SW480 (cell line): ENCODE results near the gene DNAH11.

Experiments used
- DNase-seq: peaks from one replicate; pipeline ENCODE4 v3.0.0-alpha.2; 2016; ENCODE audit warnings: low spot score

Gene DNAH11

DNA sequence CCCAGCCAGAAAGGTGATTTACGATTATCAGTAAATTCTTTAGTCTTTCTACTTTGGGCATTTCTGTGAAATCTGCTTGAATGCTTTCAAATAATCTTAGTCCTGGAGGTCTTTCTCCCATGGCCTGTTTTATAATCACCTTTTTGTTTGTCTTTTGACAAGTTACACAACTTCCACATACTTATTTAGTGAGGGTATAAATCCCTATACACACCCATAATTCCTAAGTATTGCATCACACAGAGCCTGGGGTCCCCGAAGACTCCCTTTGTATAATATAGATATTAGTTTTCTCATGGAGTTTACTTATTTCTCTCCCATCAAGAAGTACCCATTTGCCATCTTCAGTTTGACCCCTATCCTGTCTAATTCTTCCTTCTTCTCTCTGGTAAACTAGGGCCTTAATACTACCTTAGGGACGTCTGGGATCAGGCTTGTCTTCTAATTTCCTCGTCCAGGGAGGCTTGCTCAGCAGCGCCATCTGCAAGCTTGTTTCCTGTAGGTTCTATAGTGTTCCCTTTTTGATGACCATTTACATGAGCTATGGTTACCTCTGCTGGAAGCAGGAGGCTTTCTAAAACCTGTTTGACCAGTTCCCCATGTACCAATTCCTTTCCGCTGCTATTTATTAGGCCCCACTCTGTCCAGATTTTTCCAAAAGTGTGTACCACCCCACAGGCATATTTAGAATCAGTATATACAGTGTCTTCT is 8.1 kb downstream of the DNAH11 start:
- DNase-seq, result no peak

- DNase-seq, result no peak
Observed at GRCh38 chr7:21562385-21562784, 19.5 kb downstream of the DNAH11 start.

GRCh38 chr7:21565614-21566013 is 22.8 kb downstream of the DNAH11 start:
- no peak for DNase-seq

DNA sequence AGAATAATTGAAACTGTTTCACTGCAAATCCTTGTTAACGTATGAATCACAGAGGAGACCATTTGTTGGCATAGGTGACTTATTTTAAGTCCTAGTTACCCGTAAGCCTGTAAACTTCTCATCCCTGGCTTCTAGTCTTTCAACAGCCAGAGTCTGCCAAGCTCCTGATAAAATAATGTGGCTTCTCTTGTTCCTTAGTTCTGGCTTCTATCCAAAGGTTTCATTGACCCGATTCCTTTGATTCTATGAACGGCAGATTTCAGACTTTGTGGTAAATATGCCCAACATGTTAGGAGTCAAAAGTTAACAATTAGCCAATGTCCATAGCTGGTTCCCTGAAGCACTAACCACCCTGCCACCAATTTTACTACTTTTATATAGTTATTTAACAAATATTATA is 23.3 kb downstream of the DNAH11 start:
- no peak for DNase-seq

- DNase-seq, result peak; percentile 58
Observed at GRCh38 chr7:21568762-21569161, 25.9 kb downstream of the DNAH11 start.

- DNase-seq, result no peak
Observed at GRCh38 chr7:21572331-21573313, 29.8 kb downstream of the DNAH11 start.

- no peak for DNase-seq
Observed at GRCh38 chr7:21579341-21580072, 36.7 kb downstream of the DNAH11 start.

GRCh38 chr7:21580073-21580521 is 37.3 kb downstream of the DNAH11 start:
- no peak for DNase-seq

DNA sequence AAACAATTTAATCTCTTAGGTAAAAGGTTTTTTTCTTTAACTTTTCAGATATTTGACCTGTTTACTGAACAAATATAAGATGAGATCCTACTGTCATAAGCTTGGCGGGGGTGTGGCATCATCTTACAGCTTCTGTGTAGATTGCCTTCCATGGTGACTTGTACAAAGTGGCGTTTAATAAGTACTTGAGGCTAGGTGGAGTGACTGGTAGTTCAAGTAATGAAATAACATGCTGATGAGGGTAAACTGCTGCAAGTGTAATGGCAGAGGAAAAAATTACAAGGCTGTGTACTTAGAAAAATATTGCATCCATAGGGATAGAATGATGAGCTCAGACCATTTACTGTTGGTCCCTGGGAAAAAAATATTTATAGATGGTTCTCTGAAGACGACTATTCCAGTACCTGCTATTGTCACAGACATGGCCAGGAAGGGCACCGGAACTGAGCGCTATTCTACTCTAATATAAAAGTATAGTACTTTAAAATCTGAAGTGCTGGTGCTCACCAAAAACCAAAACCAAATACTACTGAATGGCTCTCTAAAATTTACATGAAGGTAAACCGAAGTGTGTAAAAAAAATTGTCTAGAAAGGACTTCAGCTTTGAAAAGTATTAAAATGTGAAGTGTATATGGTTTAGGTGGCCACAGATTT is 42.4 kb downstream of the DNAH11 start:
- DNase-seq, result no peak

DNA sequence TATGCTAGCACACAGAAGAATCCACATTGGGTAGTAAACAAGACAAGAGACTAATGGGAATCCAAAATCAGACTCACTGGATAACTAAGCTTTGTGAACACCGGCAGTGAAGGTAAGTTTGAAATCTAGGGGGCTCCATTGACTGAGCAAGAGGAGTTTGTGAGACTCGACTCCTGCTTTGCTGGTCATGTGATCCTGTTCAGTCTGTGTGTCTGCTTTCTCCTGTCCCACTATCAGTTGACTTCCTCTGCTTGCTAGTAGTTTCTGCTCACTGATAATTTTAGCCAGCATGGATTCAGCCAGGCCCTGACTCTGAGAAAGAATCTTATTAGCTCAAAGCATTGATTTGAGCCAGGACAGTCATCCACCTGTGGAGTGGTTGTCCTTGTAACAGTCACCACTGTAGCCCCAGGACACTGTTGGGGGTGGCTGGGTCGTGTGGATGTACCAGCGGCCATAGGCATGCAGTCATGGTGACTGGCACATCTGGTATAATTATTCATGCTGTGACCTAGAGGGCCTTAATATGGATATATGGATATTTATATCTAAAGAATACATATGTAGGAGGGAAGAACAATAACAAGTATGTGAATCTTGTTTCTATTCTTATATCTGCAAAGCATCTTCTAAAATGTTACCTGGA is 44.4 kb downstream of the DNAH11 start:
- no peak for DNase-seq

- no peak for DNase-seq
Observed at GRCh38 chr7:21596801-21597200, 54.0 kb downstream of the DNAH11 start.

GRCh38 chr7:21603462-21603861 is 60.6 kb downstream of the DNAH11 start:
- DNase-seq, result no peak

DNA sequence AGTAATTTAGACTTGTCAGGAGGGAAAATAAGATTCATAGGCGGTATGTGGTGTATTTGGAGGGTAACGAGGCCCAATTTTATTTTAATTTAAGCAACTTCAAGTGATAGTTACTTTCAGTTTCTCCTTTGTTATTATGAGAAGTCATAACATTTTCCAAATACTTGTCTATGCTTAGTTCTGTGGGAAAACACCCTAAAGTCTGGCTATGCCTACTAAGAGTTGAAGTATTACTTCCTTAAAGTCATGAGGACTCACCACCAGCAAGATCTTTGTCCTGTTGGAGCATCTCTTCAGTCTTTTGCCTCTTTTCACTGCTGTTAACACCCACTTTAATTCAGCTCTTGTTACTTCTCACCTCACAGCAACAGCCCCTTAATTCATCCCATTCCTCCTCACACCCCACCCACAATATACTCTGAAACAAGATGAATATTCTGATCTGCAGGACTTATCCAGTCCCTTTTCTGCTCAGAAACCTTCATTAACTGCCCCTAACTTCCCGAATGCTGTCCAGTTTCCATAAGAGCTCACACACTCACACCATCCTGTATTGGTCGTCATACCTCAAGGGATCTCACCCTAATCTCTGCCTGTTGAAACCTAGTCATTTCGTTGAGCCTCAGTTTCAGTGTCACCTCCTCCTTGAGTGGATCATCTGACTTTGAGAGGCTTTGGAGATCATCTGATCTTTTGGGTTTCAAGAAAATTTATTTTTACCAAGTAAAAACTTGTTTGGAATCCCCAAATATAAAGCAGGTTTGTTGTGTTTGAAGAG is 61.3 kb downstream of the DNAH11 start:
- DNase-seq, result no peak

DNA sequence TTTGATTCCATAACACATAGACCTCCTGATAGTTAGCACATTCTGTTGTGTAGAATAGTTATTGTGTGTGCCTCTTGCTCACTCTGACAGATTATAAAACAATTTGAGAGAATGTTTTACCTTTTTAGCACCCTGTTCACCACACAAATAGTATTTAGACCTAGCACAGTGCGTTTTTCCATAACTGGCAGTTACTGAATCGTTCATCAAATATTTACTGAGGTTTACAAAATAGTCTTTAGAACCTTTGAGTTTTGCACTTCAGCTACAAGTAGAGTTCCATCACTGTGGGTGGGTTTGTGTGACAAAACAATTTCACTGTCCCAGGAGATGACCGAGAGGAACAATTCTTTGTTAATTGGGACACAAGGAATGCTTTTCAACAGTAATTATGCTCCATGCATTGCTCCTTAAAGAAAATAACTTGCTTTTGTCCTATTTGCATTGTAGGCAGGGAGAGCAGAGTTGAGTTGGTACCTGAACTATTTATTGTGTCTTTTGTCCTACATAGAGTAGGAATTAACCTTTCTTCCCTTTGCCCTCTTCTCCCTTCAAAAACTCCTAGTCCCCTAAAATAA is 62.3 kb downstream of the DNAH11 start:
- no peak for DNase-seq

- DNase-seq, result no peak
Observed at GRCh38 chr7:21608465-21608864, 65.6 kb downstream of the DNAH11 start.

DNA sequence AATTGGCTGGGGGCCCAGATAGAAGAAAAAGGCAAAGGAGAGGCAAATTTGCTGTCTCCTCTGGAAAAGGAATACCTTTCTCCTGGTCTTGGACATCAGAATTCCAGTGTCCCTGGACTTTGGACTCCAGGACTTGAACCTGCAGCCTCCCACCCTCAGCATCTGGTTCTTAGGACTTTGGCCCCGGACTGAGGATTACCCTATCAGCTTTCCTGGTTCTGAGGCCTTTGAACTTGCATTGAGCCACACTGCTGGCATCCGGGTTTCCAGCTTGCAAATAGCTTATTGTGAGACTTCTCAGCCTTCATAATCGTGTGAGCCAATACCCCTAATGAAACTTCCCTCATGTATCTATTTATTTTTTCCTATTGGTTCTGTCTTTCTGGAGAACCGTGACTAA is 68.3 kb downstream of the DNAH11 start:
- DNase-seq, result no peak

DNA sequence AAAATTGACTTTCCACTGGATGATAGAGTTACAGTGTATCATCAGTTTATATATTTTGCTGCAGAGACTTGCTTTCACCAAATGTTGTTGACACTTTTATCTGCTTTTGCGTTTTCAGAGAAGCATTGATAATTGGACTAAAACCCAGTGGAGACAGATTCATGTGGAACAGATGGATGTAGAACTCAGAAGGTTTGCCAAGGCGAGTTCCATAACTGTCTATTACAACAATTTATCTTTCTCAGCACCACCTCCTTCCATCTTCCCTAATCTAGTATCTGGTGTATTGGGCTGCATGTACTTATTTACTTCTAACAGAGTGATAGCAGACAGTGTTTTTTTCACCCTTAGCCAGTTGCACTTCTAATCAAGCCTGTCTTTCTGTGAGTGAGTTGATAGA is 73.3 kb downstream of the DNAH11 start:
- DNase-seq, result no peak

- peak; percentile 42 for DNase-seq
Observed at GRCh38 chr7:21616796-21617436, 74.1 kb downstream of the DNAH11 start.

DNA sequence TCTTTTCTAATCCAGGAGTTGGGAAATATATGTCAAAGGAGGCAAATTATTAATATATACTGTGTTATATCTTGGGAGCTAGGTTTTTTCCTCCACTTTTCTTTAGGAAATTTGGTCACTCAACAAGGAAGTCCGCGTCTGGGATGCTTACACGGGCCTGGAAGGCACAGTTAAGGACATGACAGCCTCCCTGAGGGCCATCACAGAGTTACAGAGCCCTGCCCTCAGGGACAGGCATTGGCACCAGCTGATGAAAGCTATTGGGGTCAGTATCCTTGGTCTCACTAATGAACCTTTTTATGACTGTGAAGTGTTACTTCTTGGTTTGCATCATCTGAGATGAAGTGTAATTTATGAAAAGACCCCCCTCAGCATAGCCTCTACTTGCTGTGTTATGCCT is 74.7 kb downstream of the DNAH11 start:
- DNase-seq, result no peak

GRCh38 chr7:21617916-21618390 is 75.1 kb downstream of the DNAH11 start:
- no peak for DNase-seq
